Limb (tissue), 2 donors: ENCODE measurements around the gene PRKAA1.
"Not testable (repeated sequence)": the region's sequence is repeated elsewhere in the genome, so short reads cannot be mapped to it uniquely, and the experiment has no call there.

Experiments
- DNase-seq, 2 donors: peaks; one replicate each; pipeline ENCODE4 v3.0.0-alpha.2; 2016; ENCODE audit errors: extremely low spot score in 2 of 2

The PRKAA1 gene

GRCh38 chr5:40734986-40735385 lies 63.2 kb downstream of the PRKAA1 start:
- DNase-seq, result no peak

- no peak for DNase-seq
Measured at GRCh38 chr5:40733879-40734563, 64.2 kb downstream of the PRKAA1 start.

- DNase-seq, result no peak
Measured at GRCh38 chr5:40733434-40733833, 64.7 kb downstream of the PRKAA1 start.

GRCh38 chr5:40722497-40722911 lies 75.7 kb downstream of the PRKAA1 start:
- DNase-seq, result not testable (repeated sequence)

GRCh38 chr5:40720069-40720468 lies 78.1 kb downstream of the PRKAA1 start:
- DNase-seq, result no peak

GRCh38 chr5:40717281-40717680 lies 80.9 kb downstream of the PRKAA1 start:
- DNase-seq, result no peak

- no peak for DNase-seq
Measured at GRCh38 chr5:40716590-40716989, 81.6 kb downstream of the PRKAA1 start.

GRCh38 chr5:40716000-40716399 lies 82.2 kb downstream of the PRKAA1 start:
- DNase-seq, result no peak

GRCh38 chr5:40714001-40714400 lies 84.2 kb downstream of the PRKAA1 start:
- no peak for DNase-seq

- DNase-seq, result not testable (repeated sequence)
Measured at GRCh38 chr5:40710575-40710974, 87.6 kb downstream of the PRKAA1 start.
